NT2/D1 (cell line): ENCODE measurements around the gene STPG4.

Experiments used
- SUZ12 ChIP-seq: IDR thresholded peaks from 2 replicates; pipeline ENCODE4 v1.6.1; 2011; ENCODE audit not compliant: insufficient read length, insufficient read depth; ENCODE audit errors: extremely low read depth
- YY1 ChIP-seq: IDR thresholded peaks from 2 replicates; pipeline ENCODE4 v1.6.1; 2011; ENCODE audit not compliant: insufficient read length, insufficient read depth
- ZNF274 ChIP-seq: IDR thresholded peaks from 2 replicates; pipeline ENCODE4 v1.6.1; 2011; ENCODE audit warnings: mild to moderate bottlenecking, low read depth, low read length

GRCh38 chr2:47133046-47133445 lies 22.1 kb downstream of the STPG4 start:
- no peak for TF ChIP-seq YY1
- no peak for TF ChIP-seq ZNF274
- TF ChIP-seq SUZ12: no peak
